HepG2 (cell line): ENCODE data around the gene DEUP1.

Source experiments
- MAFK ChIP-seq, 2 experiments: IDR thresholded peaks in 1 of 2; conservative IDR thresholded peaks in 1 of 2; 2 replicates each; pipeline ENCODE4 v1.6.1; 2011; ENCODE audit warnings: improper control_type of control experiment in 2 of 2, low read length in 2 of 2
- NFYB ChIP-seq: sonication (generic); formaldehyde crosslinking; IDR thresholded peaks from 2 replicates; pipeline ENCODE4 v1.4.0; 2020; ENCODE audit warnings: missing genetic modification reagents
- PREB ChIP-seq: sonication (generic); formaldehyde crosslinking; IDR thresholded peaks from 2 replicates; pipeline ENCODE4 v1.4.0; 2020; ENCODE audit warnings: missing genetic modification reagents
- REPIN1 ChIP-seq: sonication (generic); formaldehyde crosslinking; IDR thresholded peaks from 2 replicates; pipeline ENCODE4 v1.8.0; 2022; ENCODE audit warnings: missing genetic modification reagents, low read depth, mild to moderate bottlenecking, borderline replicate concordance
- RFXANK ChIP-seq: IDR thresholded peaks from 2 replicates; pipeline ENCODE4 v1.6.1; 2016
- TARDBP ChIP-seq: sonication (generic); formaldehyde crosslinking; IDR thresholded peaks from 2 replicates; pipeline ENCODE4 v1.8.0; 2022; ENCODE audit warnings: mild to moderate bottlenecking, missing genetic modification reagents
- ZNF207 ChIP-seq: fragments of 450-650 bp; IDR thresholded peaks from 2 replicates; pipeline ENCODE4 v1.6.1; 2016; ENCODE audit warnings: antibody characterized with exemption, borderline replicate concordance
- ZNF256 ChIP-seq: sonication (generic); formaldehyde crosslinking; conservative IDR thresholded peaks from 2 replicates; pipeline ENCODE4 v1.4.0; 2020; ENCODE audit warnings: missing genetic modification reagents
- ZNF333 ChIP-seq: sonication (generic); formaldehyde crosslinking; IDR thresholded peaks from 2 replicates; pipeline ENCODE4 v1.4.0; 2020; ENCODE audit warnings: mild to moderate bottlenecking, missing genetic modification reagents, borderline replicate concordance
- TF ChIP-seq, protein P1 (sequence below): sonication (generic); formaldehyde crosslinking; IDR thresholded peaks from 2 replicates; pipeline ENCODE4 v1.4.0; 2020; ENCODE audit warnings: missing genetic modification reagents
- TF ChIP-seq, protein P2 (sequence below): sonication (generic); formaldehyde crosslinking; IDR thresholded peaks from 2 replicates; pipeline ENCODE4 v1.5.1; 2020; ENCODE audit warnings: missing genetic modification reagents, mild to moderate bottlenecking, borderline replicate concordance
- TF ChIP-seq, protein P3 (sequence below): sonication (generic); formaldehyde crosslinking; IDR thresholded peaks from 2 replicates; pipeline ENCODE4 v1.5.0; 2020; ENCODE audit warnings: mild to moderate bottlenecking, missing genetic modification reagents, borderline replicate concordance
- TF ChIP-seq, protein P4 (sequence below): sonication (generic); formaldehyde crosslinking; IDR thresholded peaks from 2 replicates; pipeline ENCODE4 v1.4.0; 2020; ENCODE audit warnings: missing genetic modification reagents

DNA sequence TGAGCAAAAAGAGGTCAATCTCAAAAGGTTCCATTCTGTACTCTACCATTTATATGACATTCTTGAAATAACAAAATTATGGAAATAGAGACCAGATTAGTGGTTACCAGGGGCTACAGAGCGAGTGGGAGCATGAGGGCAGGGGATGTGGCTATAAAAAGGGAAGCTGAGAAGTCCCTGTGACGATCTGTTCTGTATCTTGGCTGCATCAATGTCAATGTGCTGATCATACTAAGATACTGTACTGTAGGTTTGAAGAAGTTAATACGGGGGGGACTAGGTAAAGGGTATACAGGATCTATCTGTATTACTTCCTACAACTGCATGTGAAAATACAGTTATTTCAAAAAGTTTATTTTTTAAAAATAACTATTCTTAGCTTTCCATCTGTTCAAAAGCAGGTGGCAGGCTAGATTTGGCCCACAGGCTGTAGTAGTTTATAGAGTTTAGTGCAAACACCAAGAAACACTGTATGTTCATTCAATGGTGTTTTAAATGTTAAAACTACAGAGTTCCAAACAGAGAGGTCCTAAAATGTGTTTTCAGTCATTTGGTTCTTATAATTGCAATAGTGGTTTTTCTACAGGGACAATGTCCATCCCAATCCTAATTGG lies 134.5 kb downstream of the DEUP1 start:
- TF ChIP-seq MAFK (conservative IDR thresholded peaks at IDR 0.05 in 1 of 2, IDR thresholded peaks at IDR 0.05 in 1 of 2; ENCODE audit: low read length in 2 of 2) (no peak), ZNF333 (CRISPR knock-in tag) (no peak), ZNF256 (CRISPR knock-in tag) (no peak), REPIN1 (no peak), RFXANK (CRISPR knock-in tag) (no peak), ZNF207 (no peak), NFYB (no peak), TARDBP (CRISPR knock-in tag) (no peak), PREB (CRISPR knock-in tag) (no peak)
- TF ChIP-seq, protein P1, sequence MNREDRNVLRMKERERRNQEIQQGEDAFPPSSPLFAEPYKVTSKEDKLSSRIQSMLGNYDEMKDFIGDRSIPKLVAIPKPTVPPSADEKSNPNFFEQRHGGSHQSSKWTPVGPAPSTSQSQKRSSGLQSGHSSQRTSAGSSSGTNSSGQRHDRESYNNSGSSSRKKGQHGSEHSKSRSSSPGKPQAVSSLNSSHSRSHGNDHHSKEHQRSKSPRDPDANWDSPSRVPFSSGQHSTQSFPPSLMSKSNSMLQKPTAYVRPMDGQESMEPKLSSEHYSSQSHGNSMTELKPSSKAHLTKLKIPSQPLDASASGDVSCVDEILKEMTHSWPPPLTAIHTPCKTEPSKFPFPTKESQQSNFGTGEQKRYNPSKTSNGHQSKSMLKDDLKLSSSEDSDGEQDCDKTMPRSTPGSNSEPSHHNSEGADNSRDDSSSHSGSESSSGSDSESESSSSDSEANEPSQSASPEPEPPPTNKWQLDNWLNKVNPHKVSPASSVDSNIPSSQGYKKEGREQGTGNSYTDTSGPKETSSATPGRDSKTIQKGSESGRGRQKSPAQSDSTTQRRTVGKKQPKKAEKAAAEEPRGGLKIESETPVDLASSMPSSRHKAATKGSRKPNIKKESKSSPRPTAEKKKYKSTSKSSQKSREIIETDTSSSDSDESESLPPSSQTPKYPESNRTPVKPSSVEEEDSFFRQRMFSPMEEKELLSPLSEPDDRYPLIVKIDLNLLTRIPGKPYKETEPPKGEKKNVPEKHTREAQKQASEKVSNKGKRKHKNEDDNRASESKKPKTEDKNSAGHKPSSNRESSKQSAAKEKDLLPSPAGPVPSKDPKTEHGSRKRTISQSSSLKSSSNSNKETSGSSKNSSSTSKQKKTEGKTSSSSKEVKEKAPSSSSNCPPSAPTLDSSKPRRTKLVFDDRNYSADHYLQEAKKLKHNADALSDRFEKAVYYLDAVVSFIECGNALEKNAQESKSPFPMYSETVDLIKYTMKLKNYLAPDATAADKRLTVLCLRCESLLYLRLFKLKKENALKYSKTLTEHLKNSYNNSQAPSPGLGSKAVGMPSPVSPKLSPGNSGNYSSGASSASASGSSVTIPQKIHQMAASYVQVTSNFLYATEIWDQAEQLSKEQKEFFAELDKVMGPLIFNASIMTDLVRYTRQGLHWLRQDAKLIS (CRISPR knock-in tag): no peak
- TF ChIP-seq, protein P2, sequence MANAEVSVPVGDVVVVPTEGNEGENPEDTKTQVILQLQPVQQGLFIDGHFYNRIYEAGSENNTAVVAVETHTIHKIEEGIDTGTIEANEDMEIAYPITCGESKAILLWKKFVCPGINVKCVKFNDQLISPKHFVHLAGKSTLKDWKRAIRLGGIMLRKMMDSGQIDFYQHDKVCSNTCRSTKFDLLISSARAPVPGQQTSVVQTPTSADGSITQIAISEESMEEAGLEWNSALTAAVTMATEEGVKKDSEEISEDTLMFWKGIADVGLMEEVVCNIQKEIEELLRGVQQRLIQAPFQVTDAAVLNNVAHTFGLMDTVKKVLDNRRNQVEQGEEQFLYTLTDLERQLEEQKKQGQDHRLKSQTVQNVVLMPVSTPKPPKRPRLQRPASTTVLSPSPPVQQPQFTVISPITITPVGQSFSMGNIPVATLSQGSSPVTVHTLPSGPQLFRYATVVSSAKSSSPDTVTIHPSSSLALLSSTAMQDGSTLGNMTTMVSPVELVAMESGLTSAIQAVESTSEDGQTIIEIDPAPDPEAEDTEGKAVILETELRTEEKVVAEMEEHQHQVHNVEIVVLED (CRISPR knock-in tag): no peak
- TF ChIP-seq, protein P3, sequence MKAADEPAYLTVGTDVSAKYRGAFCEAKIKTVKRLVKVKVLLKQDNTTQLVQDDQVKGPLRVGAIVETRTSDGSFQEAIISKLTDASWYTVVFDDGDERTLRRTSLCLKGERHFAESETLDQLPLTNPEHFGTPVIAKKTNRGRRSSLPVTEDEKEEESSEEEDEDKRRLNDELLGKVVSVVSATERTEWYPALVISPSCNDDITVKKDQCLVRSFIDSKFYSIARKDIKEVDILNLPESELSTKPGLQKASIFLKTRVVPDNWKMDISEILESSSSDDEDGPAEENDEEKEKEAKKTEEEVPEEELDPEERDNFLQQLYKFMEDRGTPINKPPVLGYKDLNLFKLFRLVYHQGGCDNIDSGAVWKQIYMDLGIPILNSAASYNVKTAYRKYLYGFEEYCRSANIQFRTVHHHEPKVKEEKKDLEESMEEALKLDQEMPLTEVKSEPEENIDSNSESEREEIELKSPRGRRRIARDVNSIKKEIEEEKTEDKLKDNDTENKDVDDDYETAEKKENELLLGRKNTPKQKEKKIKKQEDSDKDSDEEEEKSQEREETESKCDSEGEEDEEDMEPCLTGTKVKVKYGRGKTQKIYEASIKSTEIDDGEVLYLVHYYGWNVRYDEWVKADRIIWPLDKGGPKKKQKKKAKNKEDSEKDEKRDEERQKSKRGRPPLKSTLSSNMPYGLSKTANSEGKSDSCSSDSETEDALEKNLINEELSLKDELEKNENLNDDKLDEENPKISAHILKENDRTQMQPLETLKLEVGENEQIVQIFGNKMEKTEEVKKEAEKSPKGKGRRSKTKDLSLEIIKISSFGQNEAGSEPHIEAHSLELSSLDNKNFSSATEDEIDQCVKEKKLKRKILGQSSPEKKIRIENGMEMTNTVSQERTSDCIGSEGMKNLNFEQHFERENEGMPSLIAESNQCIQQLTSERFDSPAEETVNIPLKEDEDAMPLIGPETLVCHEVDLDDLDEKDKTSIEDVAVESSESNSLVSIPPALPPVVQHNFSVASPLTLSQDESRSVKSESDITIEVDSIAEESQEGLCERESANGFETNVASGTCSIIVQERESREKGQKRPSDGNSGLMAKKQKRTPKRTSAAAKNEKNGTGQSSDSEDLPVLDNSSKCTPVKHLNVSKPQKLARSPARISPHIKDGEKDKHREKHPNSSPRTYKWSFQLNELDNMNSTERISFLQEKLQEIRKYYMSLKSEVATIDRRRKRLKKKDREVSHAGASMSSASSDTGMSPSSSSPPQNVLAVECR: no peak
- TF ChIP-seq, protein P4, sequence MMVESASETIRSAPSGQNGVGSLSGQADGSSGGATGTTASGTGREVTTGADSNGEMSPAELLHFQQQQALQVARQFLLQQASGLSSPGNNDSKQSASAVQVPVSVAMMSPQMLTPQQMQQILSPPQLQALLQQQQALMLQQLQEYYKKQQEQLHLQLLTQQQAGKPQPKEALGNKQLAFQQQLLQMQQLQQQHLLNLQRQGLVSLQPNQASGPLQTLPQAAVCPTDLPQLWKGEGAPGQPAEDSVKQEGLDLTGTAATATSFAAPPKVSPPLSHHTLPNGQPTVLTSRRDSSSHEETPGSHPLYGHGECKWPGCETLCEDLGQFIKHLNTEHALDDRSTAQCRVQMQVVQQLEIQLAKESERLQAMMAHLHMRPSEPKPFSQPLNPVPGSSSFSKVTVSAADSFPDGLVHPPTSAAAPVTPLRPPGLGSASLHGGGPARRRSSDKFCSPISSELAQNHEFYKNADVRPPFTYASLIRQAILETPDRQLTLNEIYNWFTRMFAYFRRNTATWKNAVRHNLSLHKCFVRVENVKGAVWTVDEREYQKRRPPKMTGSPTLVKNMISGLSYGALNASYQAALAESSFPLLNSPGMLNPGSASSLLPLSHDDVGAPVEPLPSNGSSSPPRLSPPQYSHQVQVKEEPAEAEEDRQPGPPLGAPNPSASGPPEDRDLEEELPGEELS: no peak
